ENCODE data around the gene PHLDA2. TPM values are rescaled to one million over a fixed set of nuclear protein-coding genes. Genes with fewer than 3 reads are reported as not detected.

Gene PHLDA2
- total and polyA plus RNA-seq, 9 of the 15 experiments (the other 6 are each of a cell fraction or from before 2014, with no cell fraction given): 0.43 to 42.4 (median 4.7) TPM

DNA sequence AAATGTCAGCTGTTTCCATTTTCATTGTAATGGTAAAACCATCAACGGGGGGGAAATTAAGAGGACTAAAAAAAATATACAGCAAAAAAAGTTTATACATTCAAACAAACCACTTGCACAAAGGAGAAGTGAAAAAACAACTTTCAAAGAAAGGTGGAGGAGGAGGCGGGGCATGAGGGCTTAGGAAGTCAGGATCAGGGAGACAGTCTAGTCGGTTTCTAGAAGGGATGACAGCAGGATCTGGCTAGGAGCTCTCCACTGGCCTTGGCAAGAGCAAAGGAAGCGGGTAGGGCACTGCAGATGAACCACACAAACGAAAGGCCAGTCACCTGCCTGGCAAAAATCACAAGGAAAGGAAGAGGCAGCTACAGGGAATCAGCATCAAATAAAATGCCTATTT is 31.9 kb upstream of the PHLDA2 start:
- intact Hi-C loops (cut with micrococcal nuclease): no loop called here
- H3K79me2 ChIP-seq (ENCODE audit: control insufficient read depth, insufficient read depth, low read length): peaks cover 43% of the 10 kb centered on the region
- H3K4me3 ChIP-seq: no peak overlapping the region
- FAIRE-seq (no peak), DNase-seq (ENCODE audit: extremely low read depth in 1 of 4, low spot score in 3 of 4) (no peak), ATAC-seq (no peak)
- ChIA-PET POLR2A (interaction anchor here (0.7 to 1.7 kb wide), 3 partner anchors 8 to 19 kb away, joined by 3 to 6 read pairs (median 4); no protein-coding TSS in a partner anchor), CTCF (ENCODE audit: low intra/inter-chr PET ratio) (no interaction called here)
- WGBS (ENCODE audit: insufficient coverage, low coverage, missing lambda C conversion rate): 89% methylated on average over 5 of the region's 5 CpGs
- H2AFZ ChIP-seq (ENCODE audit: low read depth, low read length): no peak overlapping the region
- H3K27ac ChIP-seq (ENCODE audit: extremely low read depth, low read depth, low read length): no peak overlapping the region
- peaks cover 98% of the 10 kb centered on the region for H3K36me3 ChIP-seq (ENCODE audit: control insufficient read depth, insufficient read depth, low read length)
- H3K9me3 ChIP-seq (replicated peaks; ENCODE audit: control insufficient read depth, insufficient read depth, low read depth, low read length): no peaks in the 10 kb centered on the region
- in situ Hi-C loops (cut with MboI): no loop called here
- no peaks in the 10 kb centered on the region for H3K9me1 ChIP-seq (ENCODE audit: control insufficient read depth, insufficient read depth, low read length)
- no peaks in the 10 kb centered on the region for H3K27me3 ChIP-seq (ENCODE audit: control insufficient read depth in 2 of 2, insufficient read depth in 2 of 2, low read length in 2 of 2)
- BruUV-seq (replicated peaks): no TSS peak
- H3K4me1 ChIP-seq (replicated peaks in 1 of 2; ENCODE audit: control insufficient read depth in 2 of 2, insufficient read depth in 2 of 2, low read length in 2 of 2): no peaks in the 10 kb centered on the region
- peaks cover 20% of the 10 kb centered on the region for H4K20me1 ChIP-seq (replicated peaks; ENCODE audit: control insufficient read depth, insufficient read depth, low read length)
- H3K9ac ChIP-seq (ENCODE audit: insufficient read depth in 1 of 2, low read depth in 2 of 2, low read length in 2 of 2): no peak overlapping the region
- H3K4me2 ChIP-seq (ENCODE audit: insufficient read depth, low read length): no peak overlapping the region
- TF ChIP-seq FUS (optimal IDR thresholded peaks at IDR 0.05; ENCODE audit: low read depth, low read length) (no peak), SNIP1 (IDR thresholded peaks at IDR 0.05; ENCODE audit: low read depth) (no peak), ZNF12 (CRISPR knock-in tag; IDR thresholded peaks at IDR 0.05) (no peak), ARID4B (CRISPR knock-in tag; IDR thresholded peaks at IDR 0.05) (no peak), CBFA2T2 (conservative IDR thresholded peaks at IDR 0.05) (no peak), CLOCK (CRISPR knock-in tag; IDR thresholded peaks at IDR 0.05; ENCODE audit: borderline replicate concordance) (no peak), MTA3 (IDR thresholded peaks at IDR 0.05; ENCODE audit: borderline replicate concordance) (no peak), ZNF740 (CRISPR knock-in tag; IDR thresholded peaks at IDR 0.05) (no peak), ZNF740 (tag; IDR thresholded peaks at IDR 0.05) (no peak), ATF4 (CRISPR knock-in tag; IDR thresholded peaks at IDR 0.05) (no peak), TCF3 (CRISPR knock-in tag; IDR thresholded peaks at IDR 0.05) (no peak)
- TF ChIP-seq, protein P1, sequence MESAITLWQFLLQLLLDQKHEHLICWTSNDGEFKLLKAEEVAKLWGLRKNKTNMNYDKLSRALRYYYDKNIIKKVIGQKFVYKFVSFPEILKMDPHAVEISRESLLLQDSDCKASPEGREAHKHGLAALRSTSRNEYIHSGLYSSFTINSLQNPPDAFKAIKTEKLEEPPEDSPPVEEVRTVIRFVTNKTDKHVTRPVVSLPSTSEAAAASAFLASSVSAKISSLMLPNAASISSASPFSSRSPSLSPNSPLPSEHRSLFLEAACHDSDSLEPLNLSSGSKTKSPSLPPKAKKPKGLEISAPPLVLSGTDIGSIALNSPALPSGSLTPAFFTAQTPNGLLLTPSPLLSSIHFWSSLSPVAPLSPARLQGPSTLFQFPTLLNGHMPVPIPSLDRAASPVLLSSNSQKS (CRISPR knock-in tag; IDR thresholded peaks at IDR 0.05): no peak

Measured in K562 (cell line).